Testis (tissue), 2 donors: Measurements from ENCODE around the gene CFAP69.

Source experiments
- CTCF ChIP-seq, 3 experiments: fragments of 450-650 bp in 2 of 3; fragments of 200-600 bp in 1 of 3; sonication (generic) in 1 of 3; IDR thresholded peaks; one replicate each; pipeline ENCODE4 v1.5.1; 2016 to 2019; ENCODE audit warnings: antibody characterized with exemption in 3 of 3, mild to moderate bottlenecking in 2 of 3, moderate library complexity in 1 of 3
- POLR2A ChIP-seq: fragments of 450-650 bp; IDR thresholded peaks from one replicate; pipeline ENCODE4 v1.6.1; 2017; ENCODE audit warnings: antibody characterized with exemption, mild to moderate bottlenecking, moderate library complexity

GRCh38 chr7:90224195-90224594 is 20.8 kb upstream of the CFAP69 start:
- TF ChIP-seq CTCF (IDR thresholded peaks at IDR 0.05) (no peak), POLR2A (no peak)
